GM19099 (cell line): ENCODE data around the gene CITED1.

Source experiments
- POLR2A ChIP-seq: IDR thresholded peaks from 3 replicates; pipeline ENCODE4 v1.6.1; 2011; ENCODE audit warnings: low read depth; ENCODE audit not compliant: insufficient read length; ENCODE audit errors: extremely low read depth

Gene CITED1

GRCh38 chrX:72305286-72306084 is at the start of gene CITED1:
Gene CITED1, minus strand, starts transcription at chrX:72305914. Its CDS starts 3,045 bp downstream, at chrX:72302869.
- no peak for TF ChIP-seq POLR2A

GRCh38 chrX:72352786-72353185 is 47.1 kb upstream of the CITED1 start:
- TF ChIP-seq POLR2A, result no peak

- no peak for TF ChIP-seq POLR2A
Measured at GRCh38 chrX:72351606-72352334, 46.1 kb upstream of the CITED1 start.

GRCh38 chrX:72349190-72349589 is 43.5 kb upstream of the CITED1 start:
- TF ChIP-seq POLR2A, result no peak

- no peak for TF ChIP-seq POLR2A
Measured at GRCh38 chrX:72348247-72348979, 42.7 kb upstream of the CITED1 start.

- TF ChIP-seq POLR2A, result no peak
Measured at GRCh38 chrX:72347366-72347765, 41.7 kb upstream of the CITED1 start.

- no peak for TF ChIP-seq POLR2A
Measured at GRCh38 chrX:72346302-72346949, 40.7 kb upstream of the CITED1 start.

GRCh38 chrX:72340626-72341025 is 34.9 kb upstream of the CITED1 start:
- TF ChIP-seq POLR2A, result no peak

GRCh38 chrX:72340041-72340440 is 34.3 kb upstream of the CITED1 start:
- TF ChIP-seq POLR2A, result no peak

GRCh38 chrX:72330131-72330530 is 24.4 kb upstream of the CITED1 start:
- no peak for TF ChIP-seq POLR2A

GRCh38 chrX:72326605-72327300 is 21.0 kb upstream of the CITED1 start:
- no peak for TF ChIP-seq POLR2A

GRCh38 chrX:72317139-72317538 is 11.4 kb upstream of the CITED1 start:
- TF ChIP-seq POLR2A, result no peak

GRCh38 chrX:72316408-72317110 is 10.8 kb upstream of the CITED1 start:
- no peak for TF ChIP-seq POLR2A

- TF ChIP-seq POLR2A, result no peak
Measured at GRCh38 chrX:72314881-72315280, 9.2 kb upstream of the CITED1 start.
